ENCODE data around the gene GNMT.

GRCh38 chr6:42978487-42978838, 17.9 kb downstream of the GNMT start:
- TF ChIP-seq CTCF (conservative IDR thresholded peaks at IDR 0.05; ENCODE audit: low read depth, low read length) (no peak), EZH2 (IDR thresholded peaks at IDR 0.05; ENCODE audit: borderline replicate concordance, low read depth, low read length, poor library complexity, severe bottlenecking) (no peak)

Measured in A673 (cell line).